ENCODE measurements around the gene CCDC137.

Gene CCDC137

DNA sequence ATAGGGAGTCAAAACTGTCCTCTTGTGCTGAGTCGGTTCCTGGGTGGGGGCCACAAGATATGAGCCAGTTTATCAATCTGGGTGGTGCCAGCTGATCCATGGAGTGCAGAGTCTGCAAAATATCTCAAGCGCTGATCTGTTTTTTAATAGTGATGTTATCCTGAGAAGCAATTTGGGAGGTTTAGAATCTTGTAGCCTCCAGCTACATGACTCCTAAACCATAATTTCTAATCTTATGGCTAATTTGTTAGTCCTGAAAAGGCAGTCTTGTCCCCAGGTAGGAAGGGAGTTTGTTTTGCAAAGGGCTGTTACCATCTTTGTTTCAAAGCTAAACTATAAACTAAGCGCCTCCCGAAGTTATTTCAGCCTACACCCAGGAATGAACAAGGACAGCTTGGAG, 27.9 kb upstream of the CCDC137 start:
- H3K4me1 ChIP-seq (ENCODE audit: control insufficient read depth in 2 of 2, insufficient read depth in 2 of 2, low read length in 2 of 2): peaks cover 10 to 11% of the 10 kb centered on the region in 2 donors
- no peaks in the 10 kb centered on the region for H3K36me3 ChIP-seq (ENCODE audit: control insufficient read depth in 2 of 2, insufficient read depth in 2 of 2, low read length in 2 of 2)
- H3K27ac ChIP-seq (ENCODE audit: low read depth in 2 of 2, low read length in 2 of 2): no peak overlapping the region
- H3K9me3 ChIP-seq (ENCODE audit: control insufficient read depth in 2 of 2, low read length in 2 of 2): no peaks in the 10 kb centered on the region
- no peak overlapping the region for H3K9ac ChIP-seq (ENCODE audit: low read depth in 1 of 2, low read length in 2 of 2)
- no peaks in the 10 kb centered on the region for H3K27me3 ChIP-seq (ENCODE audit: control insufficient read depth in 2 of 2, insufficient read depth in 2 of 2, low read length in 2 of 2)
- no peak overlapping the region for H3K4me3 ChIP-seq (ENCODE audit: low read length in 2 of 2)

DNA sequence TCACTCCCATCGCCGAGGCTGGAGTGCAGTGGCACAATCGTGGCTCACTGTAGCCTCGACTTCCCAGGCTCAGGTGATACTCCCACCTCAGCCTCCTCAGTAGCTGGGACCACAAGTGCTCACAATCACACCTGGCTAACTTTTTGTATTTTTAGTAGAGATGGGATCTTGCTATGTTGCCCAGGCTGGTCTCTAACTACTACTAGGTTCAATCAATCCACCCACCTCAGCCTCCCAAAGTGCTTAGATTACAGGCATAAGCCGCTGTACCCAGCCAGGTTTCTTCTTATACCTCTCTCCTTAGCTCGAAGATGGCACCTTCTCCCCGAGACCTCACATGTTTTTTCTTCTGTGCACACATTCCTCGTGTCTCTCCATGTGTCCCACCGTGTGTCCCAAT, 26.5 kb upstream of the CCDC137 start:
- Histone ChIP-seq H3K36me3 (ENCODE audit: control insufficient read depth in 2 of 2, insufficient read depth in 2 of 2, low read length in 2 of 2) (no peaks in the 10 kb centered on the region), H3K27ac (ENCODE audit: low read depth in 2 of 2, low read length in 2 of 2) (no peak overlapping the region), H3K9me3 (ENCODE audit: control insufficient read depth in 2 of 2, low read length in 2 of 2) (no peaks in the 10 kb centered on the region), H3K4me1 (ENCODE audit: control insufficient read depth in 2 of 2, insufficient read depth in 2 of 2, low read length in 2 of 2) (peaks cover 10 to 11% of the 10 kb centered on the region in 2 donors), H3K4me3 (ENCODE audit: low read length in 2 of 2) (no peak overlapping the region), H3K9ac (ENCODE audit: low read depth in 1 of 2, low read length in 2 of 2) (no peak overlapping the region), H3K27me3 (ENCODE audit: control insufficient read depth in 2 of 2, insufficient read depth in 2 of 2, low read length in 2 of 2) (no peaks in the 10 kb centered on the region)

DNA sequence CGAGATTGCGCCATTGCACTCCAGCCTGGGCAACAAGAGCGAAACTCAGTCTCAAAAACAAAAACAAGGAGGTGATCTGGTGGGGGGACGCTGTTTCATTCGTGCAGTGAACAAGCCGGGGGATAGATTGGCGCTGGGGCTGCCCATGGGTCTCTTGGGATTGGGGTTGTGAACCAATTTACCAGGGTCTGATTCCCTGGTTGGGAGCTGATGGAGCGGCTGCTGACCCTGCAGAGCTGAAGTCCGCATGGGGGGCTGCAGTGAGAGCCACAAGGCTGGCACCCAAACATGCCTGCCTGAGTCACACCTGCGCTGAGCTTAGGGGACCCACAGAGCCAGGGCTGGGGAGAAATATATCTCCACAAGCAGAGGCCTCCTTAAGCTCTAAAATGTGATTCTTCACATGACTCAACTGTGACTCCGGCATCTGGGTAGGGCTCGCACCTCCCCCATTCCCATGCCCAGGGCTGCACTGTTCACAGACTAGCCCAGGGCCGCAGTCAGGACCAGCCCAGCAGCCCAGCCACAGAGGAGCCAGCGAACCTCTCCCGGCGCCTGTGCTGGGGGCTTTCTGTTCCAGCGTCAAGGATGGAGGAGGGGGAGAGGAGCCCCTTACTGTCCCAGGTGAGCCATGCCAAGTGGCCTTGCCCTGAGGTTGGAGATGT, 24.6 kb upstream of the CCDC137 start:
- Histone ChIP-seq H3K36me3 (ENCODE audit: control insufficient read depth in 2 of 2, insufficient read depth in 2 of 2, low read length in 2 of 2) (no peaks in the 10 kb centered on the region), H3K4me1 (ENCODE audit: control insufficient read depth in 2 of 2, insufficient read depth in 2 of 2, low read length in 2 of 2) (no peaks in the 10 kb centered on the region), H3K27me3 (ENCODE audit: control insufficient read depth in 2 of 2, insufficient read depth in 2 of 2, low read length in 2 of 2) (no peaks in the 10 kb centered on the region), H3K9me3 (ENCODE audit: control insufficient read depth in 2 of 2, low read length in 2 of 2) (no peaks in the 10 kb centered on the region), H3K27ac (ENCODE audit: low read depth in 2 of 2, low read length in 2 of 2) (no peak overlapping the region), H3K9ac (ENCODE audit: low read depth in 1 of 2, low read length in 2 of 2) (no peak overlapping the region), H3K4me3 (ENCODE audit: low read length in 2 of 2) (no peak overlapping the region)

DNA sequence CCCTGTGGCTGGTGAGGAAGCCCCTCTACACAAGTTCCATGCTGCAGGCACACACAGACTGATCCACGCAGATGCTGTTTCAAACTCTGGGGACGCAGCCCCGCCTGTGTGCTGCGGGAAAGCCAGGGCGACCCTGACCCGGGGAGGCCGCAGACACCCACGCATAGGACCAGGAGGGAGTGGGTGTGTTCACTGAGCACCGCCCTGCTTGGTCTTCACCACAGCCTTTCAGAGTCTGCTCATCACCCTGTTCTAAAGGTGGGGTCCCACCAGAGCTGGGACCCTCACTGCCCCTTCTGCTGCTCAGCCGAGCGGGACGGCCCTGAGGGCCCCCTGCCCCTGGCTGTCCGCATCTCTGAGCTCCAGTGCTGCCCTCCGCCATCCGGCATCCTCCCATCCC, 22.0 kb upstream of the CCDC137 start:
- peaks cover 4% of the 10 kb centered on the region in 2 donors for H3K27me3 ChIP-seq (ENCODE audit: control insufficient read depth in 2 of 2, insufficient read depth in 2 of 2, low read length in 2 of 2)
- H3K9ac ChIP-seq (ENCODE audit: low read depth in 1 of 2, low read length in 2 of 2): no peak overlapping the region
- H3K27ac ChIP-seq (ENCODE audit: low read depth in 2 of 2, low read length in 2 of 2): no peak overlapping the region

DNA sequence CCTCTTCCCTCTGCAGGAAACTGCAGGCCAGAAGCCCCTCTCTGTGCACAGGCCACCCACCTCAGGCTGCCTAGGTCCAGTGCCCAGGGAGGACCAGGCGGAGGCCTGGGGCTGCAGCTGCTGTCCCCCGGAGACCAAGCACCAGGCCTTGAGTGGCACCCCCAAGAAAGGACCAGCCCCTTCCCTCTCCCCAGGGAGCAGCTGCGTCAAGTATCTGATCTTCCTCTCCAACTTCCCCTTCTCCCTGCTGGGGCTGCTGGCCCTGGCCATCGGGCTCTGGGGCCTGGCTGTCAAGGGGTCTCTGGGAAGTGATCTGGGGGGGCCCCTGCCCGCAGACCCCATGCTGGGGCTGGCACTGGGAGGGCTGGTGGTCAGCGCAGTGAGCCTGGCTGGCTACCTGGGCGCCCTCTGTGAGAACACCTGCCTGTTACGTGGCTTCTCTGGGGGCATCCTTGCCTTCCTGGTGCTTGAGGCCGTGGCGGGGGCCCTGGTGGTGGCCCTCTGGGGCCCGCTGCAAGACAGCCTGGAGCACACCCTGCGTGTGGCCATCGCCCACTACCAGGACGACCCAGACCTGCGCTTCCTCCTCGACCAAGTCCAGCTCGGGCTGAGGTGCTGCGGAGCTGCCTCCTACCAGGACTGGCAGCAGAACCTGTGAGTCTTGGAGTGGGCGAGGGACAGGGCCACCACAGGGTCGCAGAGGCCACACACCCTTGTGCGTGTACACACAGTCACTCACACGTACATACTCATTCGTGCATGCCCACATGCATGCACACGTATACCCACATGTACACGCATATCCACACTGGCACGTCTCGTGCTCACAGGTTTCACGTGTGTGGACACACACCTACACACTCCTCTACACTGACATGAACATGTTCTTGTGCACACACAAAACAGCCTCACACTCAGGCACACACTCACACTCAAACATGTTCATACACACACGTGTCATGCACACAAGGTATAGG, 21.3 kb upstream of the CCDC137 start:
- Histone ChIP-seq H3K9me3 (ENCODE audit: control insufficient read depth in 2 of 2, low read length in 2 of 2) (no peaks in the 10 kb centered on the region), H3K4me3 (ENCODE audit: low read length in 2 of 2) (no peak overlapping the region), H3K27me3 (ENCODE audit: control insufficient read depth in 2 of 2, insufficient read depth in 2 of 2, low read length in 2 of 2) (peaks cover 4% of the 10 kb centered on the region in 2 donors), H3K27ac (ENCODE audit: low read depth in 2 of 2, low read length in 2 of 2) (no peak overlapping the region), H3K4me1 (ENCODE audit: control insufficient read depth in 2 of 2, insufficient read depth in 2 of 2, low read length in 2 of 2) (no peaks in the 10 kb centered on the region), H3K36me3 (ENCODE audit: control insufficient read depth in 2 of 2, insufficient read depth in 2 of 2, low read length in 2 of 2) (no peaks in the 10 kb centered on the region), H3K9ac (ENCODE audit: low read depth in 1 of 2, low read length in 2 of 2) (no peak overlapping the region)

More for the DNA sequence above, 22.0 kb upstream of the CCDC137 start:
- H3K4me3 ChIP-seq (ENCODE audit: low read length in 2 of 2): no peak overlapping the region
- no peaks in the 10 kb centered on the region for H3K9me3 ChIP-seq (ENCODE audit: control insufficient read depth in 2 of 2, low read length in 2 of 2)
- no peaks in the 10 kb centered on the region for H3K4me1 ChIP-seq (ENCODE audit: control insufficient read depth in 2 of 2, insufficient read depth in 2 of 2, low read length in 2 of 2)
- no peaks in the 10 kb centered on the region for H3K36me3 ChIP-seq (ENCODE audit: control insufficient read depth in 2 of 2, insufficient read depth in 2 of 2, low read length in 2 of 2)

DNA sequence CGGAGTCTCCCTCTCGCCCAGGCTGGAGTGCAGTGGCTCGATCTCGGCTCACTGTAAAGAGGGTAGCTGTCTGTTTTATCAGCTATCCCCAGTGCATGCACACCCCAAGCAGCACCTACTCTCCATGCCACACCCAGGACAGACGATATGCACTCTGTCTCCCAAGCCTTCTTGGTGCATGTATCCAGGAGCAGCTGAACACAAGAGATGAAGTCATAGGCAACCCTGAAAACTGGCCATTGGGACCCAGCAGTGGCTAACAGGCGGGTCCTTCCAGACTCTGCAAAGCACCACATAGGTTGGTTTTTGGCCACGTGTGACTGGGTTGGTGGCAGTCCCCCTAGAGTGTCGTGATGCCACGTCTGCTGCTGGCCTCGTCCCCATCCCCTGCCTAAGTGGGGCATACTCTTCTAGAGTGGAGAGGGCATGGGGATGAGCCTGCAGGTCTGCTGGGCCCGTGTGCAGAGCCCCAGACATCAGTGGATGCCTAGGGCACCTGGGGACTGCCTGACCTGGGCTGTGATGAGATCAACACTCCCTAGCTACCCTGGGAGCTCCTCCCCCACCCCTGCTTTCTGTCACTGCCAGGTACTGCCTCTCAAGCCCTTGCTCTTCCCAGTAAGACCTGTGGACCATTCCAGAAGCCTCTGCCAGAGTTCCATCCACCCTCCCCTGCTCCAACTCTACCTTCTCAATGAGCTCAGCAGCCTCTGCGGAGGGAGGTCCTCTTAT, 19.5 kb upstream of the CCDC137 start:
- no peak overlapping the region for H3K27ac ChIP-seq (ENCODE audit: low read depth in 2 of 2, low read length in 2 of 2)
- H3K9ac ChIP-seq (ENCODE audit: low read depth in 1 of 2, low read length in 2 of 2): no peak overlapping the region
- H3K4me3 ChIP-seq (ENCODE audit: low read length in 2 of 2): no peak overlapping the region
- no peaks in the 10 kb centered on the region for H3K9me3 ChIP-seq (ENCODE audit: control insufficient read depth in 2 of 2, low read length in 2 of 2)
- H3K27me3 ChIP-seq (ENCODE audit: control insufficient read depth in 2 of 2, insufficient read depth in 2 of 2, low read length in 2 of 2): peaks cover 4% of the 10 kb centered on the region in 2 donors
- H3K4me1 ChIP-seq (ENCODE audit: control insufficient read depth in 2 of 2, insufficient read depth in 2 of 2, low read length in 2 of 2): no peaks in the 10 kb centered on the region
- no peaks in the 10 kb centered on the region for H3K36me3 ChIP-seq (ENCODE audit: control insufficient read depth in 2 of 2, insufficient read depth in 2 of 2, low read length in 2 of 2)

DNA sequence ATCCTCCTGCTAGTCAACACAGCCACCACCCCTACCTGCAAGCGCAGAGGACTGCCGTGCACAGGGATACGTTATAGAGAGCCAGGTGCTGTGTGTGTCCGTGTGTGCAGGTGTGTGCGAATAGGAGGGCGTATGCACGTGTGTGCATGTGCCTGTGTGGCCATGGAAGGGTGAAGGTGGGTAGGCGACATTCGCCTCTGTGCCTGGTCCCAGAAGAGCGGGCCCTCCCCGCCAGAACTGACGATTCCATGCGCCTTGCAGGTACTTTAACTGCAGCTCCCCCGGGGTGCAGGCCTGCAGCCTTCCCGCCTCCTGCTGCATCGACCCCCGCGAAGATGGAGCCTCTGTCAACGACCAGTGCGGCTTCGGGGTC, 18.9 kb upstream of the CCDC137 start:
- peaks cover 4% of the 10 kb centered on the region in 2 donors for H3K27me3 ChIP-seq (ENCODE audit: control insufficient read depth in 2 of 2, insufficient read depth in 2 of 2, low read length in 2 of 2)
- H3K9ac ChIP-seq (ENCODE audit: low read depth in 1 of 2, low read length in 2 of 2): no peak overlapping the region
- no peak overlapping the region for H3K4me3 ChIP-seq (ENCODE audit: low read length in 2 of 2)

DNA sequence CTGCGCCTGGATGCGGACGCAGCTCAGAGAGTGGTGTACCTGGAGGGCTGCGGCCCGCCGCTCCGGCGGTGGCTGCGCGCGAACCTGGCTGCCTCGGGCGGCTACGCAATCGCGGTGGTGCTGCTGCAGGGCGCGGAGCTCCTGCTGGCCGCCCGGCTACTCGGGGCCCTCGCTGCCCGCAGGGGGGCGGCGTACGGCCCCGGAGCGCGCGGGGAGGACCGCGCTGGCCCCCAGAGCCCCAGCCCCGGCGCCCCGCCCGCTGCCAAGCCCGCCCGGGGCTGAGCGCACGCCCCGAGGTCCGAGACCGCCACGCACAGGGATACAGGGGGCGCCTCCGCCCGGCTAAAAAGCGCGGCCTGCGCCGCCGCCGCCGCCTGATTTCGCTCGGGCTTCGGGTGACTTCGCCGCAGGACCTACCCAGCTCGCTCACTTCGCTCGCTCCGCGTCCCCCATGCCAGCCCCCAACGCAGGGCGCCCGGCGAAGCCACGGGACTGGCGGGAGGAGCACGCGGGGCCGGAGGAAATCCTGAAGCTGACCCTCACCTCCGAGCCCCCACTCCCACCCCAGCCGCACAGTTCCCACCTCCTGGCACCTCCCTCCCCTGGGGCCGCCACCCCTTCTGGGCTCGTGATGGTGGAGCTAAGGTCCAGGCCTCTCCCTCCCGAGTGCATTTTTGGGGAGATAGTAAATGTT, 18.4 kb upstream of the CCDC137 start:
- Histone ChIP-seq H3K9me3 (ENCODE audit: control insufficient read depth in 2 of 2, low read length in 2 of 2) (no peaks in the 10 kb centered on the region), H3K9ac (ENCODE audit: low read depth in 1 of 2, low read length in 2 of 2) (no peak overlapping the region), H3K27me3 (ENCODE audit: control insufficient read depth in 2 of 2, insufficient read depth in 2 of 2, low read length in 2 of 2) (peaks cover 4% of the 10 kb centered on the region in 2 donors), H3K27ac (ENCODE audit: low read depth in 2 of 2, low read length in 2 of 2) (no peak overlapping the region), H3K36me3 (ENCODE audit: control insufficient read depth in 2 of 2, insufficient read depth in 2 of 2, low read length in 2 of 2) (no peaks in the 10 kb centered on the region), H3K4me1 (ENCODE audit: control insufficient read depth in 2 of 2, insufficient read depth in 2 of 2, low read length in 2 of 2) (no peaks in the 10 kb centered on the region), H3K4me3 (ENCODE audit: low read length in 2 of 2) (no peak overlapping the region)

More for the DNA sequence above, 18.9 kb upstream of the CCDC137 start:
- Histone ChIP-seq H3K27ac (ENCODE audit: low read depth in 2 of 2, low read length in 2 of 2) (no peak overlapping the region), H3K9me3 (ENCODE audit: control insufficient read depth in 2 of 2, low read length in 2 of 2) (no peaks in the 10 kb centered on the region), H3K4me1 (ENCODE audit: control insufficient read depth in 2 of 2, insufficient read depth in 2 of 2, low read length in 2 of 2) (no peaks in the 10 kb centered on the region), H3K36me3 (ENCODE audit: control insufficient read depth in 2 of 2, insufficient read depth in 2 of 2, low read length in 2 of 2) (no peaks in the 10 kb centered on the region)

DNA sequence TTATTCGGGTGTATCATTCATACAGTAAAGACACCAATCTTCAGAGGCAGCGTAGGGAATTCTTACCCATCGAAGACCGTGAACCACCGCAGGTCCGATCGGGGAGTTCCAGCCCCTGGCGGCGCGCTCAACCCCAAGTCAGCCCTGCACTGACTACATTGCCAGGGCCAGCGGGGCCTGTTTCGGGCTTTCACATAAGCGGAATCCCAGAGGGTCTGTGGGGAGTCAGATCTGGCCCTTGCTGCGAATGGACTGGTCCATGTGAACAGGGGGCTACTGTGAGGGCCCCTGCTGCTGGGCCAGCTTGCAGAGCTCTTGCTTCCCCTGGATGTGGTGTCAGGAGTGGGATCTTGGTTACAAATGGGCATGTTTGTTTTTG, 17.8 kb upstream of the CCDC137 start:
- Histone ChIP-seq H3K9me3 (ENCODE audit: control insufficient read depth in 2 of 2, low read length in 2 of 2) (no peaks in the 10 kb centered on the region), H3K9ac (ENCODE audit: low read depth in 1 of 2, low read length in 2 of 2) (no peak overlapping the region), H3K36me3 (ENCODE audit: control insufficient read depth in 2 of 2, insufficient read depth in 2 of 2, low read length in 2 of 2) (no peaks in the 10 kb centered on the region), H3K27ac (ENCODE audit: low read depth in 2 of 2, low read length in 2 of 2) (no peak overlapping the region), H3K4me3 (ENCODE audit: low read length in 2 of 2) (no peak overlapping the region), H3K27me3 (ENCODE audit: control insufficient read depth in 2 of 2, insufficient read depth in 2 of 2, low read length in 2 of 2) (peaks cover 4% of the 10 kb centered on the region in 2 donors), H3K4me1 (ENCODE audit: control insufficient read depth in 2 of 2, insufficient read depth in 2 of 2, low read length in 2 of 2) (no peaks in the 10 kb centered on the region)

All from mucosa of rectum (tissue), 2 donors.